MM.1S (cell line): ENCODE results near the gene C11orf54.

ENCODE experiments used
- CTCF ChIP-seq: fragments of 300-600 bp; sonication (generic); IDR thresholded peaks from 2 replicates; pipeline ENCODE4 v1.5.1; 2016; ENCODE audit warnings: antibody characterized with exemption, low read length, mixed read lengths
- EZH2 ChIP-seq: fragments of 300-600 bp; sonication (generic); optimal IDR thresholded peaks from 2 replicates; pipeline ENCODE3; 2017; ENCODE audit warnings: low read depth, mild to moderate bottlenecking, antibody characterized with exemption, low read length, mixed read lengths
- EZH2phosphoT487 ChIP-seq: fragments of 300-600 bp; sonication (generic); IDR thresholded peaks from 2 replicates; pipeline ENCODE4 v1.6.1; 2018; ENCODE audit warnings: antibody characterized with exemption, low read length

DNA sequence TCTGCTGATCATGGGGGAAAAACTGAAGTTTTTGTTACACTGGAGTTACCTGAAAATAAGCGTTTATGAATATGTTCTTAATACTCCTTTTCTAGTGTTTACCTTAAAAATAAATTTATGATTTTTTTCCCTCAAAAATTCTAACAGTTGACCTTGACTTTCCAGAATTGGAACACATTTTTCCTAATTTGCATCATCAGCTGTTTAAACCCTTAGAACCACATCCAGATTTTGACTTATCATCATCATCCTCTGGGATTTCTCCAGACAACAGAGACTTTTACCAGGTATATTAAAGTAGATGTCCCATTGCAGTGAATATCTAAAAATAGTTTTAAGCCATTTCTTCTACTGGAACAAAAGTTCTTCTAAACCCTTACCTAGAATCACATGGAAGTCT lies 17.4 kb upstream of the C11orf54 start:
- TF ChIP-seq CTCF (no peak), EZH2 (no peak), EZH2phosphoT487 (no peak)
